Lower lobe of right lung (tissue), 2 donors: ENCODE data around the gene NUP210L. TPM values are rescaled to one million over a fixed set of nuclear protein-coding genes. Genes with fewer than 3 reads are reported as not detected.
"Not testable (repeated sequence)": the region's sequence is repeated elsewhere in the genome, so short reads cannot be mapped to it uniquely, and the experiment has no call there.

Experiments
- ATAC-seq, 2 donors: fragments of 200-7000 bp; cut with Tn5 transposase; one replicate each; pipeline ENCODE4 v1.9.1; 2020 to 2022; ENCODE audit warnings: mild to moderate bottlenecking in 2 of 2, moderate library complexity in 2 of 2
- DNase-seq: peaks from one replicate; pipeline ENCODE4 v3.0.0-alpha.2; 2020
- H3K27ac ChIP-seq: fragments of 200-600 bp; one replicate; pipeline ENCODE4 v1.8.0; 2022
- H3K27me3 ChIP-seq: fragments of 200-600 bp; one replicate; pipeline ENCODE4 v1.8.0; 2022; ENCODE audit warnings: low read depth
- H3K36me3 ChIP-seq: fragments of 200-600 bp; one replicate; pipeline ENCODE4 v1.8.0; 2022; ENCODE audit warnings: mild to moderate bottlenecking
- H3K4me1 ChIP-seq: fragments of 200-600 bp; one replicate; pipeline ENCODE4 v1.8.0; 2022
- H3K4me3 ChIP-seq: fragments of 200-600 bp; one replicate; pipeline ENCODE4 v1.8.0; 2022; ENCODE audit warnings: mild to moderate bottlenecking
- H3K9me3 ChIP-seq: fragments of 200-600 bp; one replicate; pipeline ENCODE4 v1.8.0; 2022
- intact Hi-C: fragments of 100-400 bp; cut with DNase I; formaldehyde crosslinking; loops from one replicate; pipeline ENCODE4 v1.11.0; 2022
- total RNA-seq: library from RNA; stranded (reverse); fragmentation: NEBNext Ultra II Directional; extraction: Animal tissue kit (Norgen Biotek cat#: 25700); gene quantifications from one replicate; pipeline ENCODE4 v1.2.1, GENCODE V29; 2021
- TF ChIP-seq, protein P1 (sequence below): fragments of 200-600 bp; IDR thresholded peaks from one replicate; pipeline ENCODE4 v1.8.0; 2022; ENCODE audit warnings: antibody characterized with exemption, mild to moderate bottlenecking
- donor health status: DM: no; HTN: yes; CAD: no; lungs with severe emphysema.

Gene NUP210L
- total RNA-seq, 1 donor from 2014 or later = 1.7 TPM

DNA sequence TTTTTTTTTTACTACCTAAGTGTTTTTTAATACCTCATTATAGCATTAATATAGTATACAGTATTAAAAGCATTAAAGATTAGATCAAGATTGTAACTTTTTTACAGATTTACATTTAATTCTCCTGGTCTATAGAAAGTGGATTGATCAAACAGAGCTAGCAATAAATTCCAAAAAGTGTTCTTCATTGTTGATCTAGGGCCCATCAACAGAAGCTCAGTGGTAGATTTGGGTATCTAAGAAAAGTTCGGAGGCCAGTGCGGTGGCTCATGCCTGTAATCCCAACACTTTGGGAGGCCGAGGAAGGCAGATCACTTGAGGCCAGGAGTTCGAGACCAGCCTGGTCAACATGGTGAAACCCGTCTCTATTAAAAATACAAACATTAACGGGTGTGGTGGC lies 12.5 kb downstream of the NUP210L start:
- H3K36me3 ChIP-seq = no peaks in the 10 kb centered on the region
- H3K9me3 ChIP-seq = no peaks in the 10 kb centered on the region
- H3K27me3 ChIP-seq = no peaks in the 10 kb centered on the region
- H3K4me3 ChIP-seq = no peak overlapping the region
- DNase-seq (no peak), ATAC-seq (no peak)
- H3K27ac ChIP-seq = no peak overlapping the region
- TF ChIP-seq, protein P1, sequence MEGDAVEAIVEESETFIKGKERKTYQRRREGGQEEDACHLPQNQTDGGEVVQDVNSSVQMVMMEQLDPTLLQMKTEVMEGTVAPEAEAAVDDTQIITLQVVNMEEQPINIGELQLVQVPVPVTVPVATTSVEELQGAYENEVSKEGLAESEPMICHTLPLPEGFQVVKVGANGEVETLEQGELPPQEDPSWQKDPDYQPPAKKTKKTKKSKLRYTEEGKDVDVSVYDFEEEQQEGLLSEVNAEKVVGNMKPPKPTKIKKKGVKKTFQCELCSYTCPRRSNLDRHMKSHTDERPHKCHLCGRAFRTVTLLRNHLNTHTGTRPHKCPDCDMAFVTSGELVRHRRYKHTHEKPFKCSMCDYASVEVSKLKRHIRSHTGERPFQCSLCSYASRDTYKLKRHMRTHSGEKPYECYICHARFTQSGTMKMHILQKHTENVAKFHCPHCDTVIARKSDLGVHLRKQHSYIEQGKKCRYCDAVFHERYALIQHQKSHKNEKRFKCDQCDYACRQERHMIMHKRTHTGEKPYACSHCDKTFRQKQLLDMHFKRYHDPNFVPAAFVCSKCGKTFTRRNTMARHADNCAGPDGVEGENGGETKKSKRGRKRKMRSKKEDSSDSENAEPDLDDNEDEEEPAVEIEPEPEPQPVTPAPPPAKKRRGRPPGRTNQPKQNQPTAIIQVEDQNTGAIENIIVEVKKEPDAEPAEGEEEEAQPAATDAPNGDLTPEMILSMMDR = no peak
- H3K4me1 ChIP-seq = no peaks in the 10 kb centered on the region
- intact Hi-C loops = no loop called here

DNA sequence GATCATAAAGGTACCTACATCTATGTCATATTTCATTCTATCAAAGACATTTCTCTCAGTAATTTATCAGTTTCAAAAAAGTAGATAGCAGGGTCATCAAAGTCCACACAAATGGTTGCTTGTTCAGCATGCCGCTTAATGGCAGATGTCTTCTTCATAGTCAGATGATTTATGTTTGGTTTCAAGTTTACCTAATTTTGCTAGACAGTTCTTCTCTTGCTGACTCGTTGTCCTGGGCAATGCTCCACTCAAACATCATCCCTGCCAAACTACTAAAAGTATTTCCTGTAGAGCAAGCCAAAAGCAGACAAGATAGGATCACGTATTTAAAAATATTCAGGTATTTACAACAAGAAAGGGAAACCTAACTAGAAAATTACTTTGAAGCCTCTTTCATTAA lies 13.6 kb downstream of the NUP210L start:
- H3K36me3 ChIP-seq = no peaks in the 10 kb centered on the region
- ATAC-seq (no peak), DNase-seq (no peak)
- H3K27me3 ChIP-seq = no peaks in the 10 kb centered on the region
- no peak overlapping the region for H3K4me3 ChIP-seq
- H3K27ac ChIP-seq = no peak overlapping the region
- TF ChIP-seq, protein P1 = no peak
- intact Hi-C loops = no loop called here
- no peaks in the 10 kb centered on the region for H3K9me3 ChIP-seq
- H3K4me1 ChIP-seq = no peaks in the 10 kb centered on the region

DNA sequence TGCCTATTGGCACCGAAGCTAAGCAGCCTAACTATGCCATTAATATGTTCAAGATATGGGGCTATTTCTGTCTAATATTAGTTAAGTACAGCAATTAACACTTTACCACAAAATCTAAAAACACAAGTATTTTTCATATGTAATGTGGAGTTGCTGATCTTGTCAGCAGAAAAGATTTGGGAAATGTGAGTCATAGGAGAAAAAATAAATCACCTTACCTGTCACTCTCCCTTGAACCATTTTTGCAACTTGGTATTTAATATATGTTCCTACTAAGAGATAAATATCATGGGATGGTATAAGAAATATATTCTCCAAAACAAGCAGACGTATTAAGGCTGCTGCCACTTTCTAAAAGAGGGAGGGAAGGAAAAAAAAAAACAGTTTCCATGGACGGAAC lies 17.0 kb downstream of the NUP210L start:
- Histone ChIP-seq H3K9me3 (no peaks in the 10 kb centered on the region), H3K27me3 (no peaks in the 10 kb centered on the region), H3K4me3 (no peak overlapping the region), H3K27ac (no peak overlapping the region), H3K36me3 (no peaks in the 10 kb centered on the region), H3K4me1 (no peaks in the 10 kb centered on the region)
- intact Hi-C loops = no loop called here
- TF ChIP-seq, protein P1 = no peak
- ATAC-seq (no peak), DNase-seq (no peak)

DNA sequence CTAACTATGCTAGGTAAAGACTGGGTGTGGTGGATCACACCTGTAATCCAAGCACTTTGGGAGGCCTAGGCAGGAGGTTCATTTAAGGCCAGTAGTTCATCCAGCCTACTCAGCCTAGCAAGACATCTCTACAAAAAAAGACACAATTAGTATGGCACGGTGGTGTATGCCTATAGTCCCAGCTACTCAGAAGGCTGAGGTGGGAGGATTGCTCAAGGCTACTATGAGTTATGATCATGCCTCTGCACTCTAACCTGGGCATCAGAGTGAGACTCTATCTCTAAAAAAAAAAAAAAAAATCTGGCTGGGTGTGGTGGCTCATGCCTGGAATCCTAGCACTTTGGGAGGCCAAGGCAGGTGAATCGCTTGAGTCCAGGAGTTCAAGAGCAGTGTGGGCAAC lies 21.6 kb downstream of the NUP210L start:
- no peaks in the 10 kb centered on the region for H3K4me1 ChIP-seq
- no peaks in the 10 kb centered on the region for H3K9me3 ChIP-seq
- no peaks in the 10 kb centered on the region for H3K36me3 ChIP-seq
- H3K27me3 ChIP-seq = no peaks in the 10 kb centered on the region
- no peak overlapping the region for H3K27ac ChIP-seq
- TF ChIP-seq, protein P1 = no peak
- no peak overlapping the region for H3K4me3 ChIP-seq
- intact Hi-C loops = no loop called here
- ATAC-seq (no peak), DNase-seq (no peak)

DNA sequence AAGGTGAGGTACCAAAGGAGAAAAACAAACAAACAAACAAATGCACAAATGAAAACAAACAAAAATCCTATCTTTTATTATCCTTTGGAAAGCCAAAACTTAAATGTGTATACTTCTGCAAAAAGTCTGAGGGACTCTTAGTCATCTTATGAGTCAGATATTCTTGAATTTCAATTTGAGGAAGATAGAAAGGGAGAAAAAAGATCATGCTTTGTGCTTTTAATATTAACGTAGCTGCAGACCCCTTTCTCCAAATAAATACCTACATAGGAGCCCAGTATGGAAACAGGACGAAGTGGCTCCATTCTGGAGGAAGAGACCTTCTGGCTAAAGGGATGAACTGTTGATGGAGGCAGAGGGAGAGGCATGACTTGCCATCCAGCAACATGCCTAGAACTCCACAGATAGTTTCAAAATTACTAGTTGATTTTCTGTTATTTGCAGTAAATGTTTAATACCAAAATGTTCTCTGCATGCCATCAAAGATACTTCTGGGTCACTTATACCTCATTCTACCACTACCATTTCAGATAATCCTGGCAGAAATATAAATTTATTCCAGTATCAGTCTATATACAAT lies 25.4 kb downstream of the NUP210L start:
- Histone ChIP-seq H3K27ac (no peak overlapping the region), H3K27me3 (no peaks in the 10 kb centered on the region), H3K4me3 (no peak overlapping the region), H3K36me3 (no peaks in the 10 kb centered on the region), H3K4me1 (no peaks in the 10 kb centered on the region), H3K9me3 (no peaks in the 10 kb centered on the region)
- TF ChIP-seq, protein P1 = no peak
- DNase-seq = no peak
- intact Hi-C loops = no loop called here
- ATAC-seq = no peak

DNA sequence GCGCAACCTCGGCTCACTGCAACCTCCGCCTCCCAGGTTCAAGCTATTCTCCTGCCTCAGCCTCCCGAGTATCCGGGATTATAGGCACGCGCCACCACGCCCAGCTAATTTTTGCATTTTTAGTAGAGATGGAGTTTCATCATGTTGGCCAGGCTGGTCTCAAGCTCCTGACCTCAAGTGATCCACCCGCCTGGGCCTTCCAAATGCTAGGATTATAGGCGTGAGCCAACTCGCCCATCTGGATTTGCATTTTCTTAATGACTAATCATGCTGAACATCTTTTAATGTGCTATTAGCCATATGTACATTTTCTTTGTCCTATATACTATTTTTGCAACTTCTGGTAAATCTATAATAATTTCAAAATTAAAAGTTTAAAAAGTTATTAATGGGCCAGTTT lies 31.7 kb downstream of the NUP210L start:
- H3K27ac ChIP-seq, H3K36me3 ChIP-seq, intact Hi-C loops, ATAC-seq, H3K27me3 ChIP-seq, H3K9me3 ChIP-seq, DNase-seq, H3K4me1 ChIP-seq, H3K4me3 ChIP-seq: not testable (repeated sequence)
